Kidney (tissue), 14 donors: ENCODE data around the gene WWOX. TPM values are rescaled to one million over a fixed set of nuclear protein-coding genes. Genes with fewer than 3 reads are reported as not detected.

Experiments used
- DNase-seq, 5 donors: peaks; one replicate each; pipeline ENCODE4 v3.0.0-alpha.2; 2013 to 2020
- FAIRE-seq: peaks from 2 replicates; lab custom pipeline; 2012; peaks lifted over from hg19 to GRCh38; lab: Jason Lieb, UNC
- H3K27ac ChIP-seq, 2 donors: one replicate each; pipeline ENCODE4 v1.7.0; 2013; ENCODE audit warnings: low read depth in 2 of 2, low read length in 2 of 2, inconsistent platforms in 1 of 2
- H3K27me3 ChIP-seq: one replicate; pipeline ENCODE4 v1.7.1; 2013; ENCODE audit warnings: low read length, inconsistent platforms; ENCODE audit not compliant: control insufficient read depth, insufficient read depth
- H3K36me3 ChIP-seq, 3 donors: one replicate each; pipeline versions ENCODE4 v1.7.0 to v1.7.1; 2013; ENCODE audit warnings: low read length in 3 of 3, control low read depth in 1 of 3, inconsistent platforms in 1 of 3; ENCODE audit not compliant: insufficient read depth in 3 of 3, control insufficient read depth in 2 of 3
- H3K4me1 ChIP-seq, 3 donors: one replicate each; pipeline versions ENCODE4 v1.7.0 to v1.7.1; 2013; ENCODE audit warnings: low read length in 3 of 3, inconsistent platforms in 1 of 3, low read depth in 1 of 3; ENCODE audit not compliant: control insufficient read depth in 2 of 3, insufficient read depth in 2 of 3
- H3K4me3 ChIP-seq, 3 donors: one replicate each; pipeline versions ENCODE4 v1.7.0 to v1.8.1; 2013; ENCODE audit warnings: low read length in 3 of 3, control low read depth in 1 of 3, inconsistent platforms in 1 of 3
- H3K9ac ChIP-seq, 3 donors: one replicate each; pipeline versions ENCODE4 v1.7.0 to v1.7.1; 2013; ENCODE audit warnings: low read length in 3 of 3, control low read depth in 1 of 3, inconsistent platforms in 1 of 3
- H3K9me3 ChIP-seq, 3 donors: one replicate each; pipeline versions ENCODE4 v1.7.0 to v1.7.1; 2013; ENCODE audit warnings: low read length in 3 of 3, control low read depth in 1 of 3, inconsistent platforms in 1 of 3; ENCODE audit not compliant: control insufficient read depth in 2 of 3, insufficient read depth in 1 of 3
- intact Hi-C: fragments of 100-400 bp; cut with DNase I; formaldehyde crosslinking; loops from one replicate; pipeline ENCODE4 v1.11.1; 2022
- polyA plus RNA-seq: library from polyadenylated mRNA; stranded (reverse); fragments of 350-450 nt; fragmentation: Illumina TruSeq; extraction: RNeasy Lipid Tissue Mini Kit (QIAGEN cat#74804); gene quantifications from one replicate; pipeline ENCODE4 v1.2.3, GENCODE V29; 2014; ENCODE audit warnings: low read depth, low replicate concordance; ENCODE audit not compliant: insufficient read depth
- total RNA-seq: library from RNA; stranded (reverse); fragmentation: NEBNext Ultra II Directional; extraction: Animal tissue kit (Norgen Biotek cat#: 25700); gene quantifications from one replicate; pipeline ENCODE4 v1.2.1, GENCODE V29; 2021
- TF ChIP-seq, protein P1 (sequence below): IDR thresholded peaks from 3 replicates; pipeline ENCODE4 v1.5.1; 2012; ENCODE audit warnings: mild to moderate bottlenecking, moderate library complexity, borderline replicate concordance; ENCODE audit not compliant: insufficient read depth; ENCODE audit errors: extremely low read depth
- donor health status: control.
- donor health status: control.
- donor health status: control.
- donor health status: control.
- donor health status: control.
- donor health status: DM: yes; HTN: yes; CAD: no.
- donor health status: Normal renal cell carcinoma (clear cell type).

The WWOX gene
- total and polyA plus RNA-seq, 2 donors from 2014 or later: 22.5 to 30.3 TPM

GRCh38 chr16:79261944-79262552 is 1162.6 kb downstream of the WWOX start:
- no peaks in the 10 kb centered on the region for H3K4me1 ChIP-seq
- no peak for FAIRE-seq
- H3K4me3 ChIP-seq: no peak overlapping the region
- TF ChIP-seq, protein P1, sequence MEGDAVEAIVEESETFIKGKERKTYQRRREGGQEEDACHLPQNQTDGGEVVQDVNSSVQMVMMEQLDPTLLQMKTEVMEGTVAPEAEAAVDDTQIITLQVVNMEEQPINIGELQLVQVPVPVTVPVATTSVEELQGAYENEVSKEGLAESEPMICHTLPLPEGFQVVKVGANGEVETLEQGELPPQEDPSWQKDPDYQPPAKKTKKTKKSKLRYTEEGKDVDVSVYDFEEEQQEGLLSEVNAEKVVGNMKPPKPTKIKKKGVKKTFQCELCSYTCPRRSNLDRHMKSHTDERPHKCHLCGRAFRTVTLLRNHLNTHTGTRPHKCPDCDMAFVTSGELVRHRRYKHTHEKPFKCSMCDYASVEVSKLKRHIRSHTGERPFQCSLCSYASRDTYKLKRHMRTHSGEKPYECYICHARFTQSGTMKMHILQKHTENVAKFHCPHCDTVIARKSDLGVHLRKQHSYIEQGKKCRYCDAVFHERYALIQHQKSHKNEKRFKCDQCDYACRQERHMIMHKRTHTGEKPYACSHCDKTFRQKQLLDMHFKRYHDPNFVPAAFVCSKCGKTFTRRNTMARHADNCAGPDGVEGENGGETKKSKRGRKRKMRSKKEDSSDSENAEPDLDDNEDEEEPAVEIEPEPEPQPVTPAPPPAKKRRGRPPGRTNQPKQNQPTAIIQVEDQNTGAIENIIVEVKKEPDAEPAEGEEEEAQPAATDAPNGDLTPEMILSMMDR: no peak
- no peaks in the 10 kb centered on the region for H3K36me3 ChIP-seq
- DNase-seq: peak in 1 of 5 donors; percentile 21
- H3K27ac ChIP-seq: no peak overlapping the region
- intact Hi-C loops: no loop called here
- no peak overlapping the region for H3K9ac ChIP-seq
- no peaks in the 10 kb centered on the region for H3K27me3 ChIP-seq
- H3K9me3 ChIP-seq: no peaks in the 10 kb centered on the region

Other genes with a start within 250 kb of the WWOX start
- gene CLEC3A, start 77.1 kb upstream of the WWOX start, total RNA-seq: not detected
- gene CLEC3A, start 77.1 kb upstream of the WWOX start, polyA plus RNA-seq: not detected